GM23248 (cell line): ENCODE measurements around the gene PKIG.

Experiments used
- EZH2 ChIP-seq: fragments of 200-600 bp; sonication (generic); IDR thresholded peaks from 2 replicates; pipeline ENCODE4 v1.6.1; 2018; ENCODE audit warnings: antibody characterized with exemption, mild to moderate bottlenecking; ENCODE audit not compliant: insufficient read depth, poor library complexity, severe bottlenecking
- EZH2phosphoT487 ChIP-seq: fragments of 200-600 bp; sonication (generic); IDR thresholded peaks from 2 replicates; pipeline ENCODE4 v1.6.1; 2018; ENCODE audit warnings: antibody characterized with exemption, moderate library complexity, mild to moderate bottlenecking, low read depth; ENCODE audit not compliant: insufficient read depth

GRCh38 chr20:44644230-44644617 lies 61.8 kb downstream of the PKIG start:
- no peak for TF ChIP-seq EZH2
- TF ChIP-seq EZH2phosphoT487 = no peak
